CD4-positive, alpha-beta T cell (primary cell): Measurements from ENCODE around the gene REM1. TPM values are rescaled to one million over a fixed set of nuclear protein-coding genes. Genes with fewer than 3 reads are reported as not detected.

Experiments used
- ATAC-seq: fragments of 200-7000 bp; cut with Tn5 transposase; one replicate; pipeline ENCODE4 v1.10.0; 2022; ENCODE audit warnings: mild to moderate bottlenecking; ENCODE audit not compliant: poor library complexity
- CTCF ChIA-PET: fragments of 350-600 bp; sonication (Branson Sonifier 250); formaldehyde crosslinking; loops from one replicate; lab custom pipeline; 2021; ENCODE audit warnings: antibody characterized with exemption, inconsistent platforms; lab: Charles Lee
- POLR2A ChIA-PET: fragments of 350-600 bp; sonication (Branson Sonifier 250); formaldehyde crosslinking; loops from one replicate; lab custom pipeline; 2021; ENCODE audit warnings: antibody characterized with exemption, inconsistent platforms; lab: Charles Lee
- DNase-seq, 14 experiments: peaks; one replicate each; pipeline ENCODE4 v3.0.0-alpha.2; 2013 to 2020; ENCODE audit warnings: mixed read lengths in 2 of 14
- H3K27ac ChIP-seq, 2 donors: one replicate each; pipeline versions ENCODE4 v1.5.1 to v1.7.0; 2013; ENCODE audit warnings: low read length in 2 of 2, low read depth in 1 of 2, mild to moderate bottlenecking in 1 of 2
- H3K27me3 ChIP-seq, 2 experiments: 1 replicate in 1 of 2; 2 replicates in 1 of 2; pipeline versions ENCODE4 v1.6.1 to v1.7.0; 2013; ENCODE audit warnings: low read length in 2 of 2, control low read depth in 1 of 2, mild to moderate bottlenecking in 1 of 2, moderate library complexity in 1 of 2; ENCODE audit not compliant: insufficient read depth in 2 of 2, control insufficient read depth in 1 of 2
- H3K36me3 ChIP-seq: one replicate; pipeline ENCODE4 v1.6.1; 2013; ENCODE audit warnings: low read length, control low read depth; ENCODE audit not compliant: insufficient read depth
- H3K4me1 ChIP-seq: one replicate; pipeline ENCODE4 v1.6.1; 2013; ENCODE audit warnings: low read length, control low read depth; ENCODE audit not compliant: insufficient read depth
- H3K4me3 ChIP-seq: one replicate; pipeline ENCODE4 v1.5.1; 2013; ENCODE audit warnings: mild to moderate bottlenecking, low read length, moderate library complexity
- H3K9me3 ChIP-seq, 2 experiments: 1 replicate in 1 of 2; 2 replicates in 1 of 2; pipeline versions ENCODE4 v1.6.1 to v1.7.0; 2013; ENCODE audit warnings: low read length in 2 of 2, mild to moderate bottlenecking in 2 of 2, control low read depth in 1 of 2, moderate library complexity in 1 of 2; ENCODE audit not compliant: control insufficient read depth in 1 of 2, insufficient read depth in 1 of 2
- H3K27ac Mint-ChIP-seq: one replicate; pipeline ENCODE4 v1.8.0; 2020; ENCODE audit warnings: mixed read lengths
- H3K27me3 Mint-ChIP-seq: one replicate; pipeline ENCODE4 v1.8.0; 2021; ENCODE audit warnings: mixed read lengths
- H3K36me3 Mint-ChIP-seq: one replicate; pipeline ENCODE4 v1.8.0; 2021; ENCODE audit warnings: low read depth, mixed read lengths
- H3K4me1 Mint-ChIP-seq: one replicate; pipeline ENCODE4 v1.8.0; 2021; ENCODE audit warnings: low read depth, mixed read lengths
- H3K4me3 Mint-ChIP-seq: one replicate; pipeline ENCODE4 v1.8.0; 2020; ENCODE audit warnings: mild to moderate bottlenecking, mixed read lengths
- H3K9me3 Mint-ChIP-seq: one replicate; pipeline ENCODE4 v1.8.0; 2020; ENCODE audit warnings: mixed read lengths
- intact Hi-C, 2 experiments: fragments of 100-400 bp; cut with DNase I in 1 of 2; cut with micrococcal nuclease in 1 of 2; formaldehyde crosslinking; loops; one replicate each; pipeline versions ENCODE4 v1.15.1 to v1.9.0; 2023 to 2025; cut with DNase I, micrococcal nuclease
- total RNA-seq, 174 experiments: library from RNA in 2 of 174; stranded (reverse) in 2 of 174; gene quantifications; one replicate each; pipeline ENCODE4 v1.2.3 and lab custom pipeline; 2021 to 2026
- TF ChIP-seq, protein P1 (sequence below): fragments of 200-600 bp; IDR thresholded peaks from one replicate; pipeline ENCODE4 v1.8.0; 2022; ENCODE audit warnings: antibody characterized with exemption, mild to moderate bottlenecking

The REM1 gene
- total RNA-seq, 2 experiments from 2014 or later = not detected

DNA sequence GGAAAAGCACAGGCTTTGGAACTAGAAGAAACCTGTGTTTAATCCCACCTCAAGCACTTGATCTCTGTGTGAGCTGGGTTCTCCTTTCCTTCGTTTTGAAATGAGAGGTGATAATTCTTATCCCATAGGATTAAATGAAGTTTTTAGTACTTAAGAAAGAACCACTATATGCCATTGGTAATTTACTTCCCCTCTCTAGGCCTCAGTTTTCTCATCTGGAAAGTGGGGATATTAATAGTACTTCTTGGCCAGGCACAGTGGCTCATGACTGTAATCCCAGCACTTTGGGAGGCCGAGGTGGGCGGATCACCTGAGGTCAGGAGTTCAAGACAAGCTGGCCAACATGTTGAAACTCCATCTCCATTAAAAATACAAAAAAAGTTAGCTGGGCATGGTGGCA is 14.1 kb downstream of the REM1 start:
- H3K36me3 Mint-ChIP-seq = no peaks in the 10 kb centered on the region
- TF ChIP-seq, protein P1, sequence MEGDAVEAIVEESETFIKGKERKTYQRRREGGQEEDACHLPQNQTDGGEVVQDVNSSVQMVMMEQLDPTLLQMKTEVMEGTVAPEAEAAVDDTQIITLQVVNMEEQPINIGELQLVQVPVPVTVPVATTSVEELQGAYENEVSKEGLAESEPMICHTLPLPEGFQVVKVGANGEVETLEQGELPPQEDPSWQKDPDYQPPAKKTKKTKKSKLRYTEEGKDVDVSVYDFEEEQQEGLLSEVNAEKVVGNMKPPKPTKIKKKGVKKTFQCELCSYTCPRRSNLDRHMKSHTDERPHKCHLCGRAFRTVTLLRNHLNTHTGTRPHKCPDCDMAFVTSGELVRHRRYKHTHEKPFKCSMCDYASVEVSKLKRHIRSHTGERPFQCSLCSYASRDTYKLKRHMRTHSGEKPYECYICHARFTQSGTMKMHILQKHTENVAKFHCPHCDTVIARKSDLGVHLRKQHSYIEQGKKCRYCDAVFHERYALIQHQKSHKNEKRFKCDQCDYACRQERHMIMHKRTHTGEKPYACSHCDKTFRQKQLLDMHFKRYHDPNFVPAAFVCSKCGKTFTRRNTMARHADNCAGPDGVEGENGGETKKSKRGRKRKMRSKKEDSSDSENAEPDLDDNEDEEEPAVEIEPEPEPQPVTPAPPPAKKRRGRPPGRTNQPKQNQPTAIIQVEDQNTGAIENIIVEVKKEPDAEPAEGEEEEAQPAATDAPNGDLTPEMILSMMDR = no peak
- no peak overlapping the region for H3K4me3 Mint-ChIP-seq
- Histone ChIP-seq H3K4me1 (peaks cover 4% of the 10 kb centered on the region), H3K27me3 (peaks cover 5 to 13% of the 10 kb centered on the region in 2 experiments), H3K4me3 (no peak overlapping the region), H3K36me3 (no peaks in the 10 kb centered on the region), H3K9me3 (peaks cover 0 to 14% of the 10 kb centered on the region in 2 experiments), H3K27ac (no peak overlapping the region)
- ATAC-seq = no peak
- H3K9me3 Mint-ChIP-seq = no peaks in the 10 kb centered on the region
- peaks cover 28% of the 10 kb centered on the region for H3K27me3 Mint-ChIP-seq
- intact Hi-C loops = no loop called here
- ChIA-PET POLR2A (no interaction called here), CTCF (no interaction called here)
- H3K27ac Mint-ChIP-seq = no peak overlapping the region
- H3K4me1 Mint-ChIP-seq = no peaks in the 10 kb centered on the region
- no peak for DNase-seq

DNA sequence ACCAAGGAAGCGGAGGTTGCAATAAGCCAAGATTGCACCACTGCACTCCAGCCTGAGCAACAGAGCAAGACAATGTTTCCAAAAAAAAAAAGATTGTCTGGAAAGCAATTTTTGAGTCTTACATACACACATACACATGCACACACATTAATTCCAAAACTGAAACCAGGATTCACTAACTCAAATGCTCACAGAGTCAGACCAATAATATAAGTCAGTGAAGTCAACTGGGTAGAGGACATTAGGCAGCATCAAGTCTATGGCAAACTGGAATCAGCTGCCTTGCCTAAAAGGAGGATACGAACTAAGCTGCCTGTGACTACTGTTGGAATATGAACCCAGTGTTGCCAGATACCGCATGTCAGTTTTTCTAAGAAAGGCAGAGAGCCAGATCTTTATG is 15.7 kb downstream of the REM1 start:
- Mint-ChIP-seq H3K4me3 (no peak overlapping the region), H3K27me3 (peaks cover 32% of the 10 kb centered on the region), H3K4me1 (no peaks in the 10 kb centered on the region), H3K27ac (no peak overlapping the region), H3K9me3 (no peaks in the 10 kb centered on the region), H3K36me3 (no peaks in the 10 kb centered on the region)
- intact Hi-C loops = no loop called here
- ATAC-seq = no peak
- Histone ChIP-seq H3K36me3 (no peaks in the 10 kb centered on the region), H3K27ac (no peak overlapping the region), H3K9me3 (peaks cover 0 to 3% of the 10 kb centered on the region in 2 experiments), H3K27me3 (peaks cover 0 to 4% of the 10 kb centered on the region in 2 experiments), H3K4me1 (peaks cover under 1% of the 10 kb centered on the region), H3K4me3 (no peak overlapping the region)
- POLR2A ChIA-PET = no interaction called here
- TF ChIP-seq, protein P1 = no peak
- CTCF ChIA-PET = interaction anchor here (0.6 kb wide), 1 partner anchor 1608 kb away, joined by 4 read pairs; no protein-coding TSS in a partner anchor
- DNase-seq = no peak

DNA sequence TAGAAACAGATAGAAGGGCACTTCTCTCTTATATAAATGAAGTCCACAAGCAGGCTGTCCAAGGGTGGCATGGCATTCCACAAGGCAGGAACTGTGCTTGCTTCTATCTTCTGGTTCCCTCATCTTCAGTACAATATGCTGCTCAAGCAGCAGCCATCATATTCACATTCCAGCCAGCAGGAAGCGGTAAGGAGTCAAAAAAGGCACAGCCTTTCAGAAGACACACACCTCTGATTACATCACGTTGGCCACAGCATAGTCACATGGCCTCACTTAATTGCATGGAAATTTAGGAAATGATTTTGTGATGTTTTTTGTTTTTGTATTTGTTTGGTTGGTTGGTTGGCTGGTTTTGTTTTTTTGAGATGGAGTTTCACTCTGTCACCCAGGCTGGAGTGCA is 19.0 kb downstream of the REM1 start:
- peaks cover 31% of the 10 kb centered on the region for H3K27me3 Mint-ChIP-seq
- Histone ChIP-seq H3K27me3 (peaks cover 0 to 7% of the 10 kb centered on the region in 2 experiments), H3K9me3 (no peaks in the 10 kb centered on the region), H3K36me3 (no peaks in the 10 kb centered on the region), H3K4me3 (no peak overlapping the region), H3K27ac (no peak overlapping the region), H3K4me1 (no peaks in the 10 kb centered on the region)
- ATAC-seq (no peak), DNase-seq (no peak)
- no peaks in the 10 kb centered on the region for H3K9me3 Mint-ChIP-seq
- no peaks in the 10 kb centered on the region for H3K36me3 Mint-ChIP-seq
- H3K4me1 Mint-ChIP-seq = no peaks in the 10 kb centered on the region
- POLR2A ChIA-PET = no interaction called here
- CTCF ChIA-PET = no interaction called here
- intact Hi-C loops = no loop called here
- H3K27ac Mint-ChIP-seq = no peak overlapping the region
- TF ChIP-seq, protein P1 = no peak
- H3K4me3 Mint-ChIP-seq = no peak overlapping the region
